Esophagus squamous epithelium (tissue), 4 donors: Measurements from ENCODE around the gene MGARP.

ENCODE experiments used
- CTCF ChIP-seq, 6 experiments: fragments of 450-650 bp in 4 of 6; fragments of 200-600 bp in 2 of 6; sonication (generic) in 2 of 6; IDR thresholded peaks; one replicate each; pipeline ENCODE4 v1.5.1; 2016 to 2019; ENCODE audit warnings: antibody characterized with exemption in 6 of 6, mild to moderate bottlenecking in 4 of 6, moderate library complexity in 4 of 6
- POLR2A ChIP-seq, 4 donors: fragments of 450-650 bp; IDR thresholded peaks; one replicate each; pipeline ENCODE4 v1.6.1; 2017; ENCODE audit warnings: antibody characterized with exemption in 4 of 4, mild to moderate bottlenecking in 4 of 4, moderate library complexity in 3 of 4

- TF ChIP-seq CTCF (IDR thresholded peaks at IDR 0.05) (no peak), POLR2A (IDR thresholded peaks at IDR 0.05) (no peak)
These were observed 26.3 kb downstream of the MGARP start for GRCh38 chr4:139253713-139254112.
